T-helper 2 cell (primary cell): ENCODE data around the gene KRTAP10-9.

Source experiments
- DNase-seq, 5 experiments: peaks; one replicate each; pipeline versions ENCODE4 v3.0.0 to v3.0.0-alpha.2; 2012 to 2022

KRTAP10-9 gene

DNA sequence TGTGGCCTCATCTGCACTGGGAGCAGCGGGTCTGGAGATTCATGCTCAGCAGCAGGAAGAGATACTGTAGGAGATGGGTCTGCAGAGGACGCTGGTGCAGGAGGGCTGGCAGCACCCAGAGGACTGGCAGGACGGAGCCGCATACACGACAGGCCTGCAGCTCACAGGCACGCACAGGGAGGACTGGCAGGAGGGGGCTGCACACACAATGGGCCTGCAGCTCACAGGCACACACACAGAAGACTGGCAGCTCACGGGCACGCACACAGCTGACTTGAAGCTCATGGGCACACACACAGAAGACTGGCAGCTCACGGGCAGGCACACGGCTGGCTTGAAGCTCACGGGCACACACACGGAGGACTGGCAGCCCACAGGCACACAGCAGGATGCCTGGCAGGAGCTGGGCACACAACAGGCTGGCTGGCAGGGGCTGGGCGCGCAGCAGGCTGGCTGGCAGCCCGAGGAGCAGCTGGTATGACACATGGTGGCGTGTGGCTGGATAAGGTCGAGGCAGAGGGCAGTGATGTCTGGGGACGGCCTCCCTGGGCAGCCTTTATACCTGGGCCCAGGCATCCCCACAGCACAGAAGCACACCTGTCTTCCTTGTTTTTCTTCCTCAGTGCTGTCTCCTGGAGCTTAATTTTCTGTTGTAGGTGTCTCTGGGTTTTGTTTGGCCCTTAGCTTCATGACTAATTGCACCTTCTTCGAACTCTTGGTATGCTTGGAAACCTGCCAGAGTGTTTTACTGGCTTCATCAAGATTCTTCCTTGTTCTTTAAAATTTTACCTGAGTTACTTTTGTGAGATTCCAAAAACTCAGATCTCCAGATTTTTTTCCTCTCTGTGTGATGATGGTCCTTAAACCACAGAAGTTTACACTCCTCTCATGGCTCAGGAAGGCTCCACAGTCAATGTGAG lies 39.8 kb downstream of the KRTAP10-9 start, which contains the start of gene KRTAP12-2:
Gene KRTAP12-2 (minus strand): TSS at position 527 of the 920 bp plus-strand sequence. CDS start 41 bp downstream, at position 486.
- DNase-seq: no peak

DNA sequence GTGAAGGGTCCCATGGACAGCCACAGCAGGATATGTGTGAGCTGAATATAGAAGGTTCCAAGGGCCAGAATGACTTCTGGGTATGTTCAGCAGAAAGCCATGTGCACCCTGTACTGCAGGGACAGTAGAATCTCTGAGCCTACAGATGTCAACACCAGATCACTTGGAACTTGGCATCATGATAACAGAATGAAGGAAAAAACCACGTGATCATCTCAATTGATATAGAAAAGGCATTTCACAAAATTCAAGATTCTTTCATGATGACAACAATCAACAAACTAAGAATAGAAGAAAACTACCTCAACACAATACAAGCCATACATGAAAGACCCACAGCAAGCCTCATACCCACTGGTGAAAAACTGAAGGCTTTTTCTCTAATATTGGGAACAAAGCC lies 40.7 kb downstream of the KRTAP10-9 start:
- DNase-seq: no peak

DNA sequence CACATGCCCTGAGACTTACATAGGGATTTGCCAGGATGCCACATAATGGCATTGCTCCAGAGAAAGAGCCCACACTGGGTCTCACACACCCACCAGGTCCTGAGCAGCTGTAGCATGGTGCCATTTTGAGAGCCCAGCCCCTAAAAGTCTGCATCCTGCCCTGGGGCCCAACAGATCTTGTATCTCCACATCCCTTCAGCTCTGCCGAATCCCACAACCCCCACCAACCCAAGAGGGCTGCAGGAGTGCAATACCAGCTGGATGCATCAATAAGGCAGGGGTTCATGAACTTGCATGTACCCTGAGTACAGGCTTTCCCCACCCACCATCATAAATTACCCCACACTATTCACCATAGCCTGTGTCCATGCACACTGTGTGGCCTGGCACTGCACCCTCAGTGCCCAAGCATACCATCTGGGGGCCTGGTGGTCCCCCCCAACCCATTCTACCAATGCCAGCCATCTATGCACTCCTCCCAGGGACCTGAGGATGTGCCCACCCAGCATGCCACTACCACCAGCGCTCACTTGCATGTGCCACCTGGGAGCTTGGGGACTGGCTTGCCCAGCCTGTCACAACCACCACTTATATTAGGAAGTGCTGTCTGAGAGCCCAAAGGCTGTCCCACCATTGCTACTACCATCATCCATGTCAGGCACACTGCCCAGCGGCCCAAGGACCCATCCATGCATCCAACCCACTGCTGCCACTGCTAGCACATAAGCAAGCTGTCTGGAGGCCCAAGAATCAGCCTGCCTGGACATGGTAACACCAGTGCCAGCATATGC lies 43.9 kb downstream of the KRTAP10-9 start:
- no peak for DNase-seq

DNA sequence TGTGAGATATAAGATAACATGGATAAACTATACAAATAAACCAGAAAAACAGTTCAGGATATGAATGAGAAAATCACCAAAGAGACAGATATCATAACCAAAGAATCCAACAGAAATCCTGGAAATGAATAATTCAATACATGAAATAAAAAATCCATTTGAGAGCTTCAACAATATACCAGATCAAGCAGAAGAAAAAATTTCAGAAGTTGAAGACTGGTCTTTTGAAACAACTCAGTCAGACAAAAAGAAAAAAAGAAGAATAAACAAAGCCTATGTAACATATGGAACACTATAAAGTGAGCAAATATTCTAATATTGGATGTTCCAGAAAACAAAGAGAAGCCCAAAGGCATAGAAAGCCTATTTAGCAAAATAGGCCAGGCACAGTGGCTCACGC lies 45.0 kb downstream of the KRTAP10-9 start:
- no peak for DNase-seq

DNA sequence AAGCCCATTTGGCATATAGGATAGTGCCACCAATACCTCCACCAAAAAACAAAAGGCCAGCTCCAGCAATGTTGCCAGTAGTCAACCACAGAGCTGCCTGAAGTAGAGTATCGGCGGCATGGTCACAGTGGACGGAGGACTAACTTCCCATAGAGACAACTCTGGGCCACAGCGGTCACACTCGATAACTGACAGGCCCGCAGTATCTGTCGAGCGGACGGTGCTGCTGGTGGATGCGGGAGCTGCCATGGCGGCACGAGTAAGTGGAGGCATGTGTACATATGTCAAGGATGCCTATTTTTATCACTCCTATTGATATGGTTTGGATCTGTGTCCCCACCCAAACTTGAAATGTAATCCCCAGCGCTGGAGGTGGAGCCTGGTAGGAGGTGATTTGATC lies 51.0 kb downstream of the KRTAP10-9 start:
- no peak for DNase-seq
